ENCODE results near the gene ANKMY1. TPM values are rescaled to one million over a fixed set of nuclear protein-coding genes. Genes with fewer than 3 reads are reported as not detected.

ANKMY1 gene
- polyA plus RNA-seq, 2 of the 4 experiments (the other 2 are of a cell fraction): 10.6 to 16.5 TPM

DNA sequence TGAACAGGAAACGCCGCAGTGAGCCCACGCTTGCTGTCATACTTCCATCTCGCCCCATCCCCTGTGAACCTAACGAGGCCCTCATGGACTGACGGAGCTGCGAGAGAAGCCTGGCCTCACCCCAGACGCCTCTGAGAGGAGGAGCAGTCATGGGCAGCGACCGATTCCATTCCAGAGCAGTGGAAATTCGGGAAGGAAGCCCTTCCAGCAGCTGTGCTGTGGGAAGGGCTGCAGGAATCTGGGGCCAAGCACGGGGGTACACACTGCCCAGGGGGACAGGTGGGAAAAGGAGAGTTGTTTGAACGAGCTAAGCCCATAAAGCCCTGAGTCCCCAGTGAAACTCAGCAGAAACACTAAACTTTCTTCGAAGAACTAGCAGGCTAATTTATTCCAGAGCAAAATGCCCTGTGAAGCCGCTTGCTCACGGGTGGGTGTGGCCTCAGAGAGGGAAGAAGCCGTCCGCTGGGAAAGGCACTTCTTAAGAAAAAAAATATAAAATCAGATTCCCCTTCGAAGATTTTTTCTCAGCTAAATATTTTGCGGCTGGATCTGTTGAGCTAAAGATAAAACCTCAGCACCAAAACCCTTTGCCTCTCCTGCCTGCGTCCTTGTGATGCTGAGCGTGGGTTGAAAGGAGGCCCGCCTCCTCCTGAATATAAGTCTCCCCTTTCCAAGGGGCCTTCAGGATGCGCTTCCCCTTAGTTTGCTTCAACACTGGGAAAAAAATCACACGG is 38.2 kb downstream of the ANKMY1 start:
- no peaks in the 10 kb centered on the region for H3K4me1 ChIP-seq
- H3K27ac ChIP-seq: no peak overlapping the region
- H3K9me3 ChIP-seq: peaks cover 18% of the 10 kb centered on the region
- ATAC-seq (no peak), FAIRE-seq (no peak), DNase-seq (ENCODE audit: low read depth in 1 of 2, low spot score in 1 of 2) (no peak)
- POLR2A ChIA-PET: no interaction called here
- H3K4me2 ChIP-seq: no peak overlapping the region
- H3K4me3 ChIP-seq: no peak overlapping the region
- whole genome bisulfite sequencing (ENCODE audit: missing lambda C conversion rate): 94% methylated on average over 25 of the region's 25 CpGs
- TF ChIP-seq CTCF (IDR thresholded peaks at IDR 0.05) (no peak), CBX2 (IDR thresholded peaks at IDR 0.05; ENCODE audit: borderline replicate concordance, low read depth) (no peak), FOSL2 (IDR thresholded peaks at IDR 0.05) (no peak), FOSL2 (CRISPR knock-in tag; IDR thresholded peaks at IDR 0.05) (no peak), EHF (CRISPR knock-in tag; IDR thresholded peaks at IDR 0.05) (no peak), BHLHE40 (IDR thresholded peaks at IDR 0.05; ENCODE audit: low read depth, low read length) (no peak)
- TF ChIP-seq, protein P1, sequence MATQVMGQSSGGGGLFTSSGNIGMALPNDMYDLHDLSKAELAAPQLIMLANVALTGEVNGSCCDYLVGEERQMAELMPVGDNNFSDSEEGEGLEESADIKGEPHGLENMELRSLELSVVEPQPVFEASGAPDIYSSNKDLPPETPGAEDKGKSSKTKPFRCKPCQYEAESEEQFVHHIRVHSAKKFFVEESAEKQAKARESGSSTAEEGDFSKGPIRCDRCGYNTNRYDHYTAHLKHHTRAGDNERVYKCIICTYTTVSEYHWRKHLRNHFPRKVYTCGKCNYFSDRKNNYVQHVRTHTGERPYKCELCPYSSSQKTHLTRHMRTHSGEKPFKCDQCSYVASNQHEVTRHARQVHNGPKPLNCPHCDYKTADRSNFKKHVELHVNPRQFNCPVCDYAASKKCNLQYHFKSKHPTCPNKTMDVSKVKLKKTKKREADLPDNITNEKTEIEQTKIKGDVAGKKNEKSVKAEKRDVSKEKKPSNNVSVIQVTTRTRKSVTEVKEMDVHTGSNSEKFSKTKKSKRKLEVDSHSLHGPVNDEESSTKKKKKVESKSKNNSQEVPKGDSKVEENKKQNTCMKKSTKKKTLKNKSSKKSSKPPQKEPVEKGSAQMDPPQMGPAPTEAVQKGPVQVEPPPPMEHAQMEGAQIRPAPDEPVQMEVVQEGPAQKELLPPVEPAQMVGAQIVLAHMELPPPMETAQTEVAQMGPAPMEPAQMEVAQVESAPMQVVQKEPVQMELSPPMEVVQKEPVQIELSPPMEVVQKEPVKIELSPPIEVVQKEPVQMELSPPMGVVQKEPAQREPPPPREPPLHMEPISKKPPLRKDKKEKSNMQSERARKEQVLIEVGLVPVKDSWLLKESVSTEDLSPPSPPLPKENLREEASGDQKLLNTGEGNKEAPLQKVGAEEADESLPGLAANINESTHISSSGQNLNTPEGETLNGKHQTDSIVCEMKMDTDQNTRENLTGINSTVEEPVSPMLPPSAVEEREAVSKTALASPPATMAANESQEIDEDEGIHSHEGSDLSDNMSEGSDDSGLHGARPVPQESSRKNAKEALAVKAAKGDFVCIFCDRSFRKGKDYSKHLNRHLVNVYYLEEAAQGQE (IDR thresholded peaks at IDR 0.05): no peak
- TF ChIP-seq, protein P2, sequence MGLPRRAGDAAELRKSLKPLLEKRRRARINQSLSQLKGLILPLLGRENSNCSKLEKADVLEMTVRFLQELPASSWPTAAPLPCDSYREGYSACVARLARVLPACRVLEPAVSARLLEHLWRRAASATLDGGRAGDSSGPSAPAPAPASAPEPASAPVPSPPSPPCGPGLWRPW (IDR thresholded peaks at IDR 0.05): no peak
- CTCF ChIA-PET: no interaction called here

DNA sequence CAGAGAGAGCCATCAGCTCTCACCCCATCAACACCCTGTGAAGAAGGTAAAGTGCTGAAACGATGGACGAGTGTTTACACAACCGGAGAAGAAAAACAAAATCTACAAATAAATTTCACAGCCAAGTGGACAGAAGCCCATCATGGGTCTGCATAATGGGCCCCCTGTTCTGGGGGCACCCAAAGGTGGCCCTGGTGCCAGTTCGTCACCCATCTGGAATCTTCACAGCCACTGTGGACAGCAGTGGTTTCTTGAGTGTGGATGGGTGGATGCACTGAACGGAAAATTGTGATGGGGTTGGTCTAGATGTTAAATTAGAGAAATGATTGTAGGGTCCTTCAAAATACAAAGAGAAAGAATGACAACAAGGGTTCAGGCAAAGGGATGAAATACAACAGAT is 38.8 kb downstream of the ANKMY1 start:
- Histone ChIP-seq H3K4me2 (no peak overlapping the region), H3K9me3 (peaks cover 14% of the 10 kb centered on the region), H3K4me1 (no peaks in the 10 kb centered on the region), H3K4me3 (no peak overlapping the region), H3K27ac (no peak overlapping the region)
- ChIA-PET CTCF (no interaction called here), POLR2A (no interaction called here)
- TF ChIP-seq TFCP2L1 (CRISPR knock-in tag; IDR thresholded peaks at IDR 0.05) (no peak), EHF (CRISPR knock-in tag; IDR thresholded peaks at IDR 0.05) (no peak), FOXS1 (CRISPR knock-in tag; IDR thresholded peaks at IDR 0.05) (no peak), FOSL2 (IDR thresholded peaks at IDR 0.05) (no peak), FOSL2 (CRISPR knock-in tag; IDR thresholded peaks at IDR 0.05) (no peak), ZFP36 (IDR thresholded peaks at IDR 0.05; ENCODE audit: borderline replicate concordance, partially characterized antibody) (no peak), RCOR1 (IDR thresholded peaks at IDR 0.05; ENCODE audit: low read depth, low read length) (no peak), EP300 (IDR thresholded peaks at IDR 0.05) (no peak), CHD4 (IDR thresholded peaks at IDR 0.05; ENCODE audit: borderline replicate concordance) (no peak), TP53 (CRISPR knock-in tag; IDR thresholded peaks at IDR 0.05) (no peak), E2F6 (IDR thresholded peaks at IDR 0.05; ENCODE audit: borderline replicate concordance, low read depth) (no peak), HOXB5 (CRISPR knock-in tag; IDR thresholded peaks at IDR 0.05) (no peak), CBX8 (IDR thresholded peaks at IDR 0.05) (no peak)
- TF ChIP-seq, protein P3, sequence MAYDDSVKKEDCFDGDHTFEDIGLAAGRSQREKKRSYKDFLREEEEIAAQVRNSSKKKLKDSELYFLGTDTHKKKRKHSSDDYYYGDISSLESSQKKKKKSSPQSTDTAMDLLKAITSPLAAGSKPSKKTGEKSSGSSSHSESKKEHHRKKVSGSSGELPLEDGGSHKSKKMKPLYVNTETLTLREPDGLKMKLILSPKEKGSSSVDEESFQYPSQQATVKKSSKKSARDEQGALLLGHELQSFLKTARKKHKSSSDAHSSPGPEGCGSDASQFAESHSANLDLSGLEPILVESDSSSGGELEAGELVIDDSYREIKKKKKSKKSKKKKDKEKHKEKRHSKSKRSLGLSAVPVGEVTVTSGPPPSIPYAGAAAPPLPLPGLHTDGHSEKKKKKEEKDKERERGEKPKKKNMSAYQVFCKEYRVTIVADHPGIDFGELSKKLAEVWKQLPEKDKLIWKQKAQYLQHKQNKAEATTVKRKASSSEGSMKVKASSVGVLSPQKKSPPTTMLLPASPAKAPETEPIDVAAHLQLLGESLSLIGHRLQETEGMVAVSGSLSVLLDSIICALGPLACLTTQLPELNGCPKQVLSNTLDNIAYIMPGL (CRISPR knock-in tag; IDR thresholded peaks at IDR 0.05; ENCODE audit: borderline replicate concordance): no peak
- TF ChIP-seq, protein P2 (IDR thresholded peaks at IDR 0.05): no peak
- TF ChIP-seq, protein P4, sequence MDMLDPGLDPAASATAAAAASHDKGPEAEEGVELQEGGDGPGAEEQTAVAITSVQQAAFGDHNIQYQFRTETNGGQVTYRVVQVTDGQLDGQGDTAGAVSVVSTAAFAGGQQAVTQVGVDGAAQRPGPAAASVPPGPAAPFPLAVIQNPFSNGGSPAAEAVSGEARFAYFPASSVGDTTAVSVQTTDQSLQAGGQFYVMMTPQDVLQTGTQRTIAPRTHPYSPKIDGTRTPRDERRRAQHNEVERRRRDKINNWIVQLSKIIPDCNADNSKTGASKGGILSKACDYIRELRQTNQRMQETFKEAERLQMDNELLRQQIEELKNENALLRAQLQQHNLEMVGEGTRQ (IDR thresholded peaks at IDR 0.05): no peak
- no peak for FAIRE-seq
- ATAC-seq: no peak
- WGBS (ENCODE audit: missing lambda C conversion rate): 89% methylated on average over 5 of the region's 5 CpGs
- no peak for DNase-seq (ENCODE audit: low read depth in 1 of 2, low spot score in 1 of 2)
